ENCODE measurements around the gene KIF6.

Gene KIF6

GRCh38 chr6:39430871-39431523, 294.2 kb downstream of the KIF6 start:
- H3K9me3 Mint-ChIP-seq, result no peaks in the 10 kb centered on the region
- DNase-seq (ENCODE audit: low spot score in 2 of 2) (no peak), ATAC-seq (replicated peaks; ENCODE audit: extremely low read depth, poor library complexity, severe bottlenecking) (no peak)
- H3K27ac Mint-ChIP-seq (ENCODE audit: low read depth), result no peak overlapping the region
- H3K27me3 Mint-ChIP-seq, result peaks cover 11% of the 10 kb centered on the region
- H3K4me1 Mint-ChIP-seq, result no peaks in the 10 kb centered on the region
- no peaks in the 10 kb centered on the region for H3K36me3 Mint-ChIP-seq (ENCODE audit: insufficient read depth)
- no peak overlapping the region for H3K4me3 Mint-ChIP-seq

DNA sequence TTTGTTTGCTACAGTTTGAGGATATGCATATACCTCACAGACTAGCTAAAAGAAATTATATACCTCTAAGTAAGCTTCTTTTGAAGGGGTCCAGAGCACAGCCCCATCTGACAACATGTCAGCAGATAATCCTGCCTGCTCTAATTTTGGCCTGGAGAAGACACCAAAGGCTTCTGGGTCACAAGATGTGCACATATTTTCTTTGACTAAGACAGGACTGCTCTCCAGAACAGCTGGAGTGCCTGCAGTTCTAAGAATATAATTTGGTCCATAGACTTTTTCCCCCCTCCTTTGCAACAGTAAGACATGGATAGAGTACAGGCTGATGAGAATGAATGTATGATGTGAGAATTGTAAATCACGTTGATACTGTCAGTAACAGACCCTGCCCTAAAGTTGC, 294.8 kb downstream of the KIF6 start:
- Mint-ChIP-seq H3K27me3 (peaks cover 11% of the 10 kb centered on the region), H3K27ac (ENCODE audit: low read depth) (no peak overlapping the region), H3K36me3 (ENCODE audit: insufficient read depth) (no peaks in the 10 kb centered on the region), H3K4me3 (no peak overlapping the region), H3K4me1 (no peaks in the 10 kb centered on the region), H3K9me3 (no peaks in the 10 kb centered on the region)
- ATAC-seq (replicated peaks; ENCODE audit: extremely low read depth, poor library complexity, severe bottlenecking), result no peak
- DNase-seq (ENCODE audit: low spot score in 2 of 2), result no peak

- no peak overlapping the region for H3K4me3 Mint-ChIP-seq
- DNase-seq (ENCODE audit: low spot score in 2 of 2) (no peak), ATAC-seq (replicated peaks; ENCODE audit: extremely low read depth, poor library complexity, severe bottlenecking) (no peak)
- H3K4me1 Mint-ChIP-seq, result no peaks in the 10 kb centered on the region
- H3K36me3 Mint-ChIP-seq (ENCODE audit: insufficient read depth), result no peaks in the 10 kb centered on the region
- no peak overlapping the region for H3K27ac Mint-ChIP-seq (ENCODE audit: low read depth)
- H3K27me3 Mint-ChIP-seq, result peaks cover 11% of the 10 kb centered on the region
- no peaks in the 10 kb centered on the region for H3K9me3 Mint-ChIP-seq
These were observed 296.4 kb downstream of the KIF6 start for GRCh38 chr6:39428816-39429215.

GRCh38 chr6:39428152-39428551, 297.1 kb downstream of the KIF6 start:
- H3K4me3 Mint-ChIP-seq, result no peak overlapping the region
- no peak overlapping the region for H3K27ac Mint-ChIP-seq (ENCODE audit: low read depth)
- no peaks in the 10 kb centered on the region for H3K36me3 Mint-ChIP-seq (ENCODE audit: insufficient read depth)
- ATAC-seq (replicated peaks; ENCODE audit: extremely low read depth, poor library complexity, severe bottlenecking), result no peak
- DNase-seq (ENCODE audit: low spot score in 2 of 2), result no peak
- no peaks in the 10 kb centered on the region for H3K9me3 Mint-ChIP-seq
- no peaks in the 10 kb centered on the region for H3K4me1 Mint-ChIP-seq
- peaks cover 11% of the 10 kb centered on the region for H3K27me3 Mint-ChIP-seq

- Mint-ChIP-seq H3K4me3 (no peak overlapping the region), H3K36me3 (ENCODE audit: insufficient read depth) (no peaks in the 10 kb centered on the region), H3K27me3 (peaks cover 11% of the 10 kb centered on the region), H3K4me1 (no peaks in the 10 kb centered on the region), H3K9me3 (no peaks in the 10 kb centered on the region), H3K27ac (ENCODE audit: low read depth) (no peak overlapping the region)
- ATAC-seq (replicated peaks; ENCODE audit: extremely low read depth, poor library complexity, severe bottlenecking) (no peak), DNase-seq (ENCODE audit: low spot score in 2 of 2) (no peak)
These were observed 299.1 kb downstream of the KIF6 start for GRCh38 chr6:39426073-39426456.

DNA sequence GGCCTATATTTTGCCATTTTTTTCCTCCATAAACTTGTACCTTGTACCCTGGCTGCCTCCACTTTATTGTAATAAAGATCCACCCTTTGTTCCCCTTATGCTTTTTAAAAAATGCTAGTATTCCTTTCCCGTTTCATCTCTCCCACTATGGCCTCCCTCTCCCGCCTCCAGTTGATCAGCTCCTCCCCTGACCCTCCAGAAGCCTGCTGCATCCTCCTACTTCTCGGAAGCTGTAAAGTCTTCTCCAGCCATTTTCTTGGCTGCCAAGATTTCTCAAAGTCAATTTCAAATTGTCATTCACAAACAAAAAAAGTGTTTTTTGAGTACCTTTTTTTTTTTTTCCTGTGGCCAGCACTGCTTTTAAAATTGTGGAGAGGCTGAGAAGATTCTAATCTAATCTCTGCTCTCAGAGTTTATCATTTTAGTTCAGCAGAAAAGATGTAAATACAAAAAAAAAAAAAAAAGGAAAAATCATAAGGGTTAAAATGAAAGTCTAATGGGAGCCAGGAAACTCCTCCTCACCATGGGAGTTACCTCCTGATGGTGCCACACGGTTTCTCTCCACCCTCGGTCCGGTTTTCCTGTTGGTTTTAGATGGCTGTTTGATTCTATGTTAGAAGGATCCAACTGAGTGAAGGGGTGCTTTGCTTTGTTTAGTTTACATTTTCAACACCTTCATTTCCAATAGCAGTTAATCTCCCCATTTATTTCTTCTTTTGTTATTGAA, 299.7 kb downstream of the KIF6 start:
- Mint-ChIP-seq H3K9me3 (no peaks in the 10 kb centered on the region), H3K27me3 (peaks cover 11% of the 10 kb centered on the region), H3K4me1 (no peaks in the 10 kb centered on the region), H3K27ac (ENCODE audit: low read depth) (no peak overlapping the region), H3K36me3 (ENCODE audit: insufficient read depth) (no peaks in the 10 kb centered on the region), H3K4me3 (no peak overlapping the region)
- DNase-seq (ENCODE audit: low spot score in 2 of 2) (no peak), ATAC-seq (replicated peaks; ENCODE audit: extremely low read depth, poor library complexity, severe bottlenecking) (no peak)

DNA sequence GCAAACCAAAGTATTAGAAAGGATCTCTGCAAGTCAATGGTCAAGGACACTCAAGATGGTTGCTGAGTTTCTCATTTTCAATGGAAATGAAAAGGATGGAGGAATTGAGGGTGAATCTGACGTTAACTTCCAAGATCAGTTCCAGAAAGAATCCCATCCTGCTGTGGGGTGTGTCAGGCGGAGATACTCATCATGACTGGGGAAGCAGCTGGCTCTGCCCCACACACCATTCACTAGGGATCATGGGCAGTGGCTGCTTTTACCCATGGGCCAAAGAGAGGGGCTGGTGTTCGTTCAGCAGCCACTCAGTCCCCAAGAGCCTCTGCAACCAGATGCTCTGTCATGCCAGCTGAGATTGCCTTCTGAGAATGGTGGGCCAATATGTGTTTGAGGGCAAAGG, 300.4 kb downstream of the KIF6 start:
- Mint-ChIP-seq H3K4me3 (no peak overlapping the region), H3K27me3 (peaks cover 4% of the 10 kb centered on the region), H3K4me1 (no peaks in the 10 kb centered on the region), H3K9me3 (no peaks in the 10 kb centered on the region), H3K27ac (ENCODE audit: low read depth) (no peak overlapping the region), H3K36me3 (ENCODE audit: insufficient read depth) (no peaks in the 10 kb centered on the region)
- ATAC-seq (replicated peaks; ENCODE audit: extremely low read depth, poor library complexity, severe bottlenecking) (no peak), DNase-seq (ENCODE audit: low spot score in 2 of 2) (no peak)

GRCh38 chr6:39422238-39422637, 303.0 kb downstream of the KIF6 start:
- Mint-ChIP-seq H3K4me3 (no peak overlapping the region), H3K27me3 (no peaks in the 10 kb centered on the region), H3K9me3 (no peaks in the 10 kb centered on the region), H3K36me3 (ENCODE audit: insufficient read depth) (no peaks in the 10 kb centered on the region), H3K4me1 (no peaks in the 10 kb centered on the region), H3K27ac (ENCODE audit: low read depth) (no peak overlapping the region)
- DNase-seq (ENCODE audit: low spot score in 2 of 2) (no peak), ATAC-seq (replicated peaks; ENCODE audit: extremely low read depth, poor library complexity, severe bottlenecking) (no peak)

- no peak overlapping the region for H3K27ac Mint-ChIP-seq (ENCODE audit: low read depth)
- no peaks in the 10 kb centered on the region for H3K36me3 Mint-ChIP-seq (ENCODE audit: insufficient read depth)
- no peaks in the 10 kb centered on the region for H3K9me3 Mint-ChIP-seq
- H3K4me3 Mint-ChIP-seq, result no peak overlapping the region
- no peaks in the 10 kb centered on the region for H3K4me1 Mint-ChIP-seq
- peaks cover 3% of the 10 kb centered on the region for H3K27me3 Mint-ChIP-seq
- ATAC-seq (replicated peaks; ENCODE audit: extremely low read depth, poor library complexity, severe bottlenecking) (no peak), DNase-seq (ENCODE audit: low spot score in 2 of 2) (no peak)
These were observed 303.6 kb downstream of the KIF6 start for GRCh38 chr6:39421383-39422225.

GRCh38 chr6:39420300-39421265, 304.6 kb downstream of the KIF6 start:
- Mint-ChIP-seq H3K27ac (ENCODE audit: low read depth) (no peak overlapping the region), H3K4me1 (no peaks in the 10 kb centered on the region), H3K4me3 (no peak overlapping the region), H3K27me3 (peaks cover 11% of the 10 kb centered on the region), H3K9me3 (no peaks in the 10 kb centered on the region), H3K36me3 (ENCODE audit: insufficient read depth) (no peaks in the 10 kb centered on the region)
- no peak for ATAC-seq (replicated peaks; ENCODE audit: extremely low read depth, poor library complexity, severe bottlenecking)
- no peak for DNase-seq (ENCODE audit: low spot score in 2 of 2)

GRCh38 chr6:39419607-39420006, 305.6 kb downstream of the KIF6 start:
- ATAC-seq (replicated peaks; ENCODE audit: extremely low read depth, poor library complexity, severe bottlenecking) (no peak), DNase-seq (ENCODE audit: low spot score in 2 of 2) (no peak)
- H3K4me1 Mint-ChIP-seq, result no peaks in the 10 kb centered on the region
- H3K36me3 Mint-ChIP-seq (ENCODE audit: insufficient read depth), result no peaks in the 10 kb centered on the region
- peaks cover 15% of the 10 kb centered on the region for H3K27me3 Mint-ChIP-seq
- no peak overlapping the region for H3K27ac Mint-ChIP-seq (ENCODE audit: low read depth)
- no peaks in the 10 kb centered on the region for H3K9me3 Mint-ChIP-seq
- H3K4me3 Mint-ChIP-seq, result no peak overlapping the region

- ATAC-seq (replicated peaks; ENCODE audit: extremely low read depth, poor library complexity, severe bottlenecking) (no peak), DNase-seq (ENCODE audit: low spot score in 2 of 2) (no peak)
- Mint-ChIP-seq H3K36me3 (ENCODE audit: insufficient read depth) (no peaks in the 10 kb centered on the region), H3K4me3 (no peak overlapping the region), H3K27ac (ENCODE audit: low read depth) (no peak overlapping the region), H3K4me1 (no peaks in the 10 kb centered on the region), H3K27me3 (peaks cover 22% of the 10 kb centered on the region), H3K9me3 (no peaks in the 10 kb centered on the region)
These were observed 307.8 kb downstream of the KIF6 start for GRCh38 chr6:39417440-39417839.
